Hepatocyte (in vitro differentiated cells): ENCODE results near the gene ATP5MC2. TPM values are rescaled to one million over a fixed set of nuclear protein-coding genes. Genes with fewer than 3 reads are reported as not detected.
A peak's percentile ranks its signal among the peaks of the same experiment; 100 is the strongest.

Source experiments
- DNase-seq: peaks from one replicate; pipeline ENCODE4 v3.0.0-alpha.2; 2016; ENCODE audit warnings: low spot score
- H2AFZ ChIP-seq: fragments of 200-600 bp; sonication (generic); 2 replicates; pipeline ENCODE4 v1.6.0; 2016; ENCODE audit warnings: antibody characterized with exemption, mild to moderate bottlenecking
- H3K27ac ChIP-seq: fragments of 200-600 bp; sonication (generic); 2 replicates; pipeline ENCODE4 v1.5.1; 2016; ENCODE audit warnings: mild to moderate bottlenecking
- H3K27me3 ChIP-seq: fragments of 200-600 bp; sonication (generic); 2 replicates; pipeline ENCODE4 v1.6.1; 2016
- H3K36me3 ChIP-seq: fragments of 200-600 bp; sonication (generic); replicated peaks from 2 replicates; pipeline ENCODE4 v1.5.1; 2016; ENCODE audit warnings: low read depth; ENCODE audit not compliant: insufficient read depth
- H3K4me1 ChIP-seq: fragments of 200-600 bp; sonication (generic); 2 replicates; pipeline ENCODE4 v1.5.1; 2016; ENCODE audit warnings: mild to moderate bottlenecking, moderate library complexity; ENCODE audit not compliant: insufficient read depth
- H3K4me2 ChIP-seq: fragments of 200-600 bp; sonication (generic); 2 replicates; pipeline ENCODE4 v1.6.0; 2016
- H3K4me3 ChIP-seq: fragments of 200-600 bp; sonication (generic); 2 replicates; pipeline ENCODE4 v1.5.1; 2016; ENCODE audit warnings: mild to moderate bottlenecking
- H3K79me2 ChIP-seq: fragments of 200-600 bp; sonication (generic); 2 replicates; pipeline ENCODE4 v1.6.0; 2017; ENCODE audit warnings: mild to moderate bottlenecking
- H3K9me2 ChIP-seq: fragments of 200-600 bp; sonication (generic); replicated peaks from 2 replicates; pipeline ENCODE4 v1.6.0; 2017; ENCODE audit warnings: mild to moderate bottlenecking; ENCODE audit not compliant: insufficient read depth
- H3K9me3 ChIP-seq: fragments of 200-600 bp; sonication (generic); 2 replicates; pipeline ENCODE4 v1.5.1; 2016; ENCODE audit warnings: low read depth, mild to moderate bottlenecking
- H4K20me1 ChIP-seq: fragments of 200-600 bp; sonication (generic); 2 replicates; pipeline ENCODE4 v1.6.0; 2016; ENCODE audit warnings: mild to moderate bottlenecking; ENCODE audit not compliant: insufficient read depth, poor library complexity, severe bottlenecking
- EZH2 ChIP-seq: fragments of 200-600 bp; sonication (generic); IDR thresholded peaks from 2 replicates; pipeline ENCODE4 v1.6.1; 2016; ENCODE audit warnings: antibody characterized with exemption, mild to moderate bottlenecking, borderline replicate concordance
- EZH2phosphoT487 ChIP-seq: fragments of 200-600 bp; sonication (generic); IDR thresholded peaks from one replicate; pipeline ENCODE4 v1.6.1; 2018; ENCODE audit warnings: antibody characterized with exemption, mild to moderate bottlenecking, low read depth, moderate library complexity; ENCODE audit not compliant: unreplicated experiment, severe bottlenecking
- WGBS: methylation state at CpG from one replicate; pipeline ENCODE4 v1.1.6; 2016; ENCODE audit warnings: low lambda C conversion rate; ENCODE audit errors: missing lambda C conversion rate; 5-methylcytosine and 5-hydroxymethylcytosine counted together
- polyA plus RNA-seq: library from polyadenylated mRNA; unstranded; fragments of >200 nt; fragmentation: Nextera tagmentation; extraction: Ambion mirVana; gene quantifications from 2 replicates; pipeline ENCODE4 v1.2.1, GENCODE V29; 2016
- total RNA-seq: library from RNA; depleted of rRNA; stranded (reverse); fragments of >200 nt; gene quantifications from 2 replicates; pipeline ENCODE4 v1.2.3, GENCODE V29; 2014
- TF ChIP-seq, protein P1 (sequence below): fragments of 200-600 bp; sonication (generic); IDR thresholded peaks from 2 replicates; pipeline ENCODE4 v1.5.1; 2016; ENCODE audit warnings: antibody characterized with exemption, mild to moderate bottlenecking; ENCODE audit not compliant: poor library complexity

ATP5MC2 gene
- total and polyA plus RNA-seq, 2 experiments from 2014 or later: 252 to 301 TPM

DNA sequence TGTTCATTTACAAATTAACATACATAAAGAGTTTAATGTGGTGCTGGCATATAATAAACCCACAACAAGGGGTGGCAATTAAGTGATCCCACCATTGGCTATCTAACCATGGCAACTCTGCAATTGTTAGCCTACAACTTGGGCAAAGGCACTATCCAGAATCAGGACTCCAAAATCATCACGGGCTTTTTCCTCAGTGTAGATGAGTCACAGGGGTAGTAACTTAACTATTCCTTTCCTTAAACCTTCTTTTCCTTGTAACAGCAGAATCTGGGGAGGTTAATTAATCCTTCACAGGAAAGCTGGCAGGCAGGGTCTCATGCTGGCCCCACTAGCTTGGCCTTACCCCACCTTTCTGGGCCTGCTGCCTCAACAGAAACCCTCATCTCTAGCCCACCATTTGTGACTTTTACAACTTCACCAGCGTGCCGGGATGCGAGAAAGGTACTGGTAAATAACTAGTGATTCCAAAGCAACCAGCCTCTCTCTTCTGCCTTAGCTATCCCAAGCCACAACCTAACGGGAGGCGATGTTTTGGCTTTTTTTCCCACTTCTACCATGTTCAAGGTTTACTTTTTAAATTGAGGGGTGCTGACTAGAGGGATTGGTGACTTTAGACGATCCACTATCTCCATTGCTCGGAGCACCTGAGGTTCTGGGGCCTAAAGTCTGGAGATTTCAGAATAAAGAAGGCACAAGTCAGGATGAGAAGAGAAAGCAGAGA lies 744 bp downstream of the ATP5MC2 start:
- Histone ChIP-seq H2AFZ (peak overlapping the region; percentile 84), H3K79me2 (peaks cover 34% of the 10 kb centered on the region), H3K4me3 (peak overlapping the region; percentile 73), H3K4me2 (peak overlapping the region; percentile 84), H4K20me1 (no peaks in the 10 kb centered on the region), H3K9me3 (no peaks in the 10 kb centered on the region), H3K27ac (peak overlapping the region; percentile 89), H3K27me3 (peaks cover 8% of the 10 kb centered on the region), H3K9me2 (no peaks in the 10 kb centered on the region), H3K36me3 (no peaks in the 10 kb centered on the region), H3K4me1 (peaks cover 29% of the 10 kb centered on the region)
- DNase-seq: no peak
- 74% methylated on average over 8 of the region's 8 CpGs for WGBS
- TF ChIP-seq, protein P1, sequence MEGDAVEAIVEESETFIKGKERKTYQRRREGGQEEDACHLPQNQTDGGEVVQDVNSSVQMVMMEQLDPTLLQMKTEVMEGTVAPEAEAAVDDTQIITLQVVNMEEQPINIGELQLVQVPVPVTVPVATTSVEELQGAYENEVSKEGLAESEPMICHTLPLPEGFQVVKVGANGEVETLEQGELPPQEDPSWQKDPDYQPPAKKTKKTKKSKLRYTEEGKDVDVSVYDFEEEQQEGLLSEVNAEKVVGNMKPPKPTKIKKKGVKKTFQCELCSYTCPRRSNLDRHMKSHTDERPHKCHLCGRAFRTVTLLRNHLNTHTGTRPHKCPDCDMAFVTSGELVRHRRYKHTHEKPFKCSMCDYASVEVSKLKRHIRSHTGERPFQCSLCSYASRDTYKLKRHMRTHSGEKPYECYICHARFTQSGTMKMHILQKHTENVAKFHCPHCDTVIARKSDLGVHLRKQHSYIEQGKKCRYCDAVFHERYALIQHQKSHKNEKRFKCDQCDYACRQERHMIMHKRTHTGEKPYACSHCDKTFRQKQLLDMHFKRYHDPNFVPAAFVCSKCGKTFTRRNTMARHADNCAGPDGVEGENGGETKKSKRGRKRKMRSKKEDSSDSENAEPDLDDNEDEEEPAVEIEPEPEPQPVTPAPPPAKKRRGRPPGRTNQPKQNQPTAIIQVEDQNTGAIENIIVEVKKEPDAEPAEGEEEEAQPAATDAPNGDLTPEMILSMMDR: no peak
- TF ChIP-seq EZH2phosphoT487: no peak
- no peak for TF ChIP-seq EZH2

- H3K27ac ChIP-seq: no peak overlapping the region
- H4K20me1 ChIP-seq: no peaks in the 10 kb centered on the region
- H3K4me2 ChIP-seq: no peak overlapping the region
- H3K4me3 ChIP-seq: no peak overlapping the region
- no peaks in the 10 kb centered on the region for H3K9me3 ChIP-seq
- H3K36me3 ChIP-seq: no peaks in the 10 kb centered on the region
- DNase-seq: no peak
- H3K27me3 ChIP-seq: no peaks in the 10 kb centered on the region
- TF ChIP-seq EZH2: no peak
- TF ChIP-seq, protein P1: no peak
- TF ChIP-seq EZH2phosphoT487: no peak
- peaks cover 34% of the 10 kb centered on the region for H3K79me2 ChIP-seq
- H3K9me2 ChIP-seq: no peaks in the 10 kb centered on the region
- H2AFZ ChIP-seq: no peak overlapping the region
- peaks cover 7% of the 10 kb centered on the region for H3K4me1 ChIP-seq
Measured at GRCh38 chr12:53670971-53671370, 4.9 kb downstream of the ATP5MC2 start.

GRCh38 chr12:53670308-53670707 lies 5.6 kb downstream of the ATP5MC2 start:
- Histone ChIP-seq H3K36me3 (no peaks in the 10 kb centered on the region), H4K20me1 (no peaks in the 10 kb centered on the region), H2AFZ (no peak overlapping the region), H3K4me1 (peaks cover 6% of the 10 kb centered on the region), H3K79me2 (peaks cover 31% of the 10 kb centered on the region), H3K27ac (no peak overlapping the region), H3K4me2 (no peak overlapping the region), H3K9me3 (no peaks in the 10 kb centered on the region), H3K9me2 (no peaks in the 10 kb centered on the region), H3K27me3 (no peaks in the 10 kb centered on the region), H3K4me3 (no peak overlapping the region)
- TF ChIP-seq, protein P1: no peak
- TF ChIP-seq EZH2 (no peak), EZH2phosphoT487 (no peak)
- no peak for DNase-seq
- WGBS: 94% methylated on average over 7 of the region's 7 CpGs
